Natural killer cell treated with Interleukin-12 subunit alpha and Interleukin-12 subunit beta and Interleukin-15 and Interleukin-18, amount 100 ng/mL, for 72 hours (primary cell): Measurements from ENCODE around the gene VWA7. TPM values are rescaled to one million over a fixed set of nuclear protein-coding genes. Genes with fewer than 3 reads are reported as not detected.
"Not testable (repeated sequence)": the region's sequence is repeated elsewhere in the genome, so short reads cannot be mapped to it uniquely, and the experiment has no call there.

ENCODE experiments used
- ATAC-seq, 2 donors: fragments of 150-1000 bp; cut with Tn5 transposase in 1 of 2; sonication (Bioruptor Pico), chemical (Tn5 transposase) in 1 of 2; 2 replicates each; pipeline ENCODE4 v1.10.0; 2021
- DNase-seq: peaks from one replicate; pipeline ENCODE4 v3.0.0; 2022; ENCODE audit warnings: low spot score
- H3K27ac Mint-ChIP-seq, 2 donors: 1 replicate in 1 of 2; 2 replicates in 1 of 2; pipeline ENCODE4 v1.8.0; 2022; ENCODE audit warnings: mixed read lengths in 2 of 2, mild to moderate bottlenecking in 1 of 2, moderate library complexity in 1 of 2
- H3K27me3 Mint-ChIP-seq, 2 donors: 1 replicate in 1 of 2; 2 replicates in 1 of 2; pipeline ENCODE4 v1.8.0; 2022; ENCODE audit warnings: mixed read lengths in 2 of 2
- H3K36me3 Mint-ChIP-seq: one replicate; pipeline ENCODE4 v1.8.0; 2022; ENCODE audit warnings: mixed read lengths
- H3K4me1 Mint-ChIP-seq, 2 donors: 1 replicate in 1 of 2; 2 replicates in 1 of 2; pipeline ENCODE4 v1.8.0; 2022; ENCODE audit warnings: low read depth in 2 of 2, mixed read lengths in 2 of 2, mild to moderate bottlenecking in 1 of 2
- H3K4me3 Mint-ChIP-seq: one replicate; pipeline ENCODE4 v1.8.0; 2022; ENCODE audit warnings: mixed read lengths
- H3K9me3 Mint-ChIP-seq: 2 replicates; pipeline ENCODE4 v1.8.0; 2022; ENCODE audit warnings: mixed read lengths
- total RNA-seq, 2 donors: library from RNA; stranded (reverse); gene quantifications; one replicate each; pipeline ENCODE4 v1.2.3, GENCODE V29; 2022

Gene VWA7
- total RNA-seq, 2 donors from 2014 or later, result 1.4 to 2.1 TPM

- Mint-ChIP-seq H3K27me3 (no peaks in the 10 kb centered on the region), H3K4me1 (peaks cover 28 to 32% of the 10 kb centered on the region in 2 donors), H3K36me3 (peaks cover 6% of the 10 kb centered on the region)
These were observed 17.3 kb upstream of the VWA7 start for GRCh38 chr6:31794294-31794865.

GRCh38 chr6:31793927-31794245 is 16.8 kb upstream of the VWA7 start:
- Mint-ChIP-seq H3K4me1 (peaks cover 28 to 32% of the 10 kb centered on the region in 2 donors), H3K4me3 (peak overlapping the region; percentile 81), H3K27ac (peak overlapping the region; percentile 94 to 98)
- H3K27me3 Mint-ChIP-seq, H3K36me3 Mint-ChIP-seq, H3K9me3 Mint-ChIP-seq, DNase-seq, ATAC-seq: not testable (repeated sequence)

More at GRCh38 chr6:31794294-31794865, 17.3 kb upstream of the VWA7 start:
- DNase-seq (no peak), ATAC-seq (no peak)
- peak overlapping the region; percentile 94 to 98 for H3K27ac Mint-ChIP-seq
- no peaks in the 10 kb centered on the region for H3K9me3 Mint-ChIP-seq
- peak overlapping the region; percentile 81 for H3K4me3 Mint-ChIP-seq

GRCh38 chr6:31792761-31793171 is 15.6 kb upstream of the VWA7 start:
- Mint-ChIP-seq H3K4me1 (peaks cover 24 to 30% of the 10 kb centered on the region in 2 donors), H3K36me3 (peaks cover 6% of the 10 kb centered on the region), H3K27ac (peak overlapping the region in 1 of 2 donors; percentile 17), H3K4me3 (peak overlapping the region; percentile 78), H3K27me3 (no peaks in the 10 kb centered on the region), H3K9me3 (no peaks in the 10 kb centered on the region)
- DNase-seq (no peak), ATAC-seq (no peak)

- H3K27ac Mint-ChIP-seq, result peak overlapping the region in 1 of 2 donors; percentile 17
- DNase-seq (no peak), ATAC-seq (no peak)
- H3K4me1 Mint-ChIP-seq, result peaks cover 18 to 25% of the 10 kb centered on the region in 2 donors
- no peaks in the 10 kb centered on the region for H3K27me3 Mint-ChIP-seq
- no peak overlapping the region for H3K4me3 Mint-ChIP-seq
- peaks cover 6% of the 10 kb centered on the region for H3K36me3 Mint-ChIP-seq
- H3K9me3 Mint-ChIP-seq, result no peaks in the 10 kb centered on the region
These were observed 14.9 kb upstream of the VWA7 start for GRCh38 chr6:31792090-31792374.

- Mint-ChIP-seq H3K9me3 (no peaks in the 10 kb centered on the region), H3K4me3 (peak overlapping the region; percentile 29), H3K27me3 (no peaks in the 10 kb centered on the region), H3K27ac (peak overlapping the region in 1 of 2 donors; percentile 3), H3K36me3 (peaks cover 6% of the 10 kb centered on the region), H3K4me1 (peaks cover 16 to 21% of the 10 kb centered on the region in 2 donors)
- no peak for DNase-seq
- ATAC-seq, result no peak
These were observed 14.4 kb upstream of the VWA7 start for GRCh38 chr6:31791324-31792089.

DNA sequence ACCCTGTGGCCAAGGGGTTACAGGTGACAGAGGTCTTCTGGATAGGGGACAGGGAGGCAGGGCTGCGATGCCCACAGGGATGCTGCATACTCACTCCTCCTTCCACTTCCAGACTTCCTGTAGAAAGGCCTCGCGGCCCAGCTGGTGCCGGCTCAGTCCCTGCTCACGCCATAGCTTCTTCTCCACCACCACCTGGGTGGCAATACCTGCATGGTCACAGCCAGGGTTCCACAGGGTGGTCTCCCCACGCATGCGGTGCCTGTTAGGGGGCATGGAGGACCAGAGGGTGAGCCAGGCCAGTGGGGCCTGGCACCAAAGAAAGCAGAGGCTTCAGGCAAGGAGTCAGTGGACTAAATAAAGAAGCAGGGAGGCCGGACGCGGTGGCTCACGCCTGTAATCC is 8.3 kb upstream of the VWA7 start:
- ATAC-seq (no peak), DNase-seq (no peak)
- Mint-ChIP-seq H3K4me3 (no peak overlapping the region), H3K4me1 (peaks cover 0 to 1% of the 10 kb centered on the region in 2 donors), H3K27me3 (no peaks in the 10 kb centered on the region), H3K9me3 (no peaks in the 10 kb centered on the region), H3K27ac (no peak overlapping the region), H3K36me3 (peaks cover 2% of the 10 kb centered on the region)

GRCh38 chr6:31784098-31784925 is 7.2 kb upstream of the VWA7 start:
- H3K36me3 Mint-ChIP-seq, result no peaks in the 10 kb centered on the region
- no peak for ATAC-seq
- H3K27ac Mint-ChIP-seq, result peak overlapping the region in 1 of 2 donors; percentile 62
- no peaks in the 10 kb centered on the region for H3K4me1 Mint-ChIP-seq
- DNase-seq, result no peak
- no peaks in the 10 kb centered on the region for H3K9me3 Mint-ChIP-seq
- H3K4me3 Mint-ChIP-seq, result no peak overlapping the region
- H3K27me3 Mint-ChIP-seq, result no peaks in the 10 kb centered on the region

GRCh38 chr6:31782126-31782855 is 5.2 kb upstream of the VWA7 start:
- Mint-ChIP-seq H3K27ac (no peak overlapping the region), H3K4me3 (no peak overlapping the region), H3K4me1 (peaks cover 2 to 7% of the 10 kb centered on the region in 2 donors), H3K9me3 (no peaks in the 10 kb centered on the region), H3K36me3 (no peaks in the 10 kb centered on the region), H3K27me3 (no peaks in the 10 kb centered on the region)
- ATAC-seq (no peak), DNase-seq (no peak)

GRCh38 chr6:31781244-31782125 is 4.4 kb upstream of the VWA7 start:
- no peaks in the 10 kb centered on the region for H3K9me3 Mint-ChIP-seq
- ATAC-seq (no peak), DNase-seq (no peak)
- no peak overlapping the region for H3K27ac Mint-ChIP-seq
- no peak overlapping the region for H3K4me3 Mint-ChIP-seq
- H3K27me3 Mint-ChIP-seq, result no peaks in the 10 kb centered on the region
- peaks cover 6 to 11% of the 10 kb centered on the region in 2 donors for H3K4me1 Mint-ChIP-seq
- H3K36me3 Mint-ChIP-seq, result no peaks in the 10 kb centered on the region

DNA sequence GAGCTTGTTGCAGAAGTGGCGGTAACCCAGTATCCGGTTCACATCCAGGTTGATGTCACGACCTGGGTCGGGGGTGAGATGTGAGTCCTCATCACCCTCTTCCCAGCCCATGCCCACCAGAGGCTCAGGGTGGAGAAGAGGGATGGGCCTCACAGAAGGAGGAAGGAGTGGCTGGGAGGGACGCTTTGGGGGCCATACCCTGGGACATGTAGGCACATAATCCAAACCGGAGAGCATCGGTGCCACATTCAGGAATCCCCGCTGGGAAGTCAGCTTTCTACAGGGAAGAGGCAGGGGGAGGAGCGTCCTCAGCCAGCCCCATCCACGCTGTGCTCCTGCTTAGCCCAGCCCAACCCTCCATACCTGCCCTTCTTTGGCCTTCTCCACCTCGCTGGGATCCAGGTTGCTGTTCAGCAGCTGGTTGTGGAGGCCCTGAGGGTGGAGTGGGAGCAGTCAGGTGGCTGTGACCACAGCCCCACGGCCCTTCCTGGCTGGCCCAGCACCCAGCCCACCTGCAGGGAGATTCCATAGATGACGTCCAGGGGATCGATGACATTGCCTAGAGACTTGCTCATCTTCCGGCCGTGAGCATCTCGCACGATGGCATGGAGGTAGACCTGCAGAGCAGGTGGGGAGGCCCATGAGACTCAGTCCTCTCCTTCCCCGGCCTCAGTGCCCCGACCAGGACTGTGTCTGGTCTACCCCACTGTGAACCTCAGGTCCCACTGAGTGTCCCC is 3.5 kb upstream of the VWA7 start:
- no peak overlapping the region for H3K27ac Mint-ChIP-seq
- ATAC-seq (no peak), DNase-seq (no peak)
- H3K9me3 Mint-ChIP-seq, result no peaks in the 10 kb centered on the region
- H3K4me1 Mint-ChIP-seq, result peaks cover 10 to 14% of the 10 kb centered on the region in 2 donors
- H3K4me3 Mint-ChIP-seq, result no peak overlapping the region
- no peaks in the 10 kb centered on the region for H3K27me3 Mint-ChIP-seq
- no peaks in the 10 kb centered on the region for H3K36me3 Mint-ChIP-seq

- Mint-ChIP-seq H3K27ac (no peak overlapping the region), H3K4me1 (peaks cover 14% of the 10 kb centered on the region in 2 donors), H3K9me3 (no peaks in the 10 kb centered on the region), H3K4me3 (no peak overlapping the region), H3K27me3 (no peaks in the 10 kb centered on the region), H3K36me3 (no peaks in the 10 kb centered on the region)
- ATAC-seq (no peak), DNase-seq (no peak)
These were observed 2.8 kb upstream of the VWA7 start for GRCh38 chr6:31779908-31780307.

GRCh38 chr6:31778999-31779885 is 2.1 kb upstream of the VWA7 start:
- no peaks in the 10 kb centered on the region for H3K27me3 Mint-ChIP-seq
- no peak overlapping the region for H3K4me3 Mint-ChIP-seq
- no peak overlapping the region for H3K27ac Mint-ChIP-seq
- no peaks in the 10 kb centered on the region for H3K9me3 Mint-ChIP-seq
- DNase-seq (no peak), ATAC-seq (no peak)
- H3K4me1 Mint-ChIP-seq, result peaks cover 14% of the 10 kb centered on the region in 2 donors
- H3K36me3 Mint-ChIP-seq, result no peaks in the 10 kb centered on the region
